Inflammatory macrophage treated with lipopolysaccharide for 1 hour (primary cell): ENCODE results near the gene EPG5.

ENCODE experiments used
- DNase-seq, 2 donors: peaks; one replicate each; pipeline ENCODE4 v3.0.0-alpha.2; 2020 to 2022

The EPG5 gene

GRCh38 chr18:45916302-45916701 lies 50.8 kb downstream of the EPG5 start:
- no peak for DNase-seq

GRCh38 chr18:45913276-45913675 lies 53.9 kb downstream of the EPG5 start:
- no peak for DNase-seq

GRCh38 chr18:45910405-45911023 lies 56.6 kb downstream of the EPG5 start:
- DNase-seq = peak in 1 of 2 donors; percentile 36

- DNase-seq = no peak
Observed at GRCh38 chr18:45901654-45902210, 65.4 kb downstream of the EPG5 start.

GRCh38 chr18:45900623-45901022 lies 66.5 kb downstream of the EPG5 start:
- no peak for DNase-seq

- DNase-seq = no peak
Observed at GRCh38 chr18:45896991-45897390, 70.1 kb downstream of the EPG5 start.

GRCh38 chr18:45896452-45896851 lies 70.7 kb downstream of the EPG5 start:
- no peak for DNase-seq

GRCh38 chr18:45895339-45895738 lies 71.8 kb downstream of the EPG5 start:
- no peak for DNase-seq

- no peak for DNase-seq
Observed at GRCh38 chr18:45894818-45895217, 72.3 kb downstream of the EPG5 start.

GRCh38 chr18:45891806-45892205 lies 75.3 kb downstream of the EPG5 start:
- no peak for DNase-seq

- peak; percentile 67 to 78 for DNase-seq
Observed at GRCh38 chr18:45890606-45891005, 76.5 kb downstream of the EPG5 start.

- DNase-seq = peak; percentile 26 to 39
Observed at GRCh38 chr18:45889419-45890064, 77.6 kb downstream of the EPG5 start.

GRCh38 chr18:45887585-45887984 lies 79.5 kb downstream of the EPG5 start:
- DNase-seq = no peak

GRCh38 chr18:45880876-45881558 lies 86.1 kb downstream of the EPG5 start:
- DNase-seq = no peak

- DNase-seq = peak; percentile 31 to 77
Observed at GRCh38 chr18:45879681-45880655, 87.2 kb downstream of the EPG5 start.

- no peak for DNase-seq
Observed at GRCh38 chr18:45877403-45877802, 89.7 kb downstream of the EPG5 start.

GRCh38 chr18:45876161-45876560 lies 91.0 kb downstream of the EPG5 start:
- no peak for DNase-seq

- peak; percentile 40 to 62 for DNase-seq
Observed at GRCh38 chr18:45874491-45875184, 92.5 kb downstream of the EPG5 start.

GRCh38 chr18:45871431-45872084 lies 95.6 kb downstream of the EPG5 start:
- no peak for DNase-seq

- DNase-seq = no peak
Observed at GRCh38 chr18:45870419-45870818, 96.7 kb downstream of the EPG5 start.

GRCh38 chr18:45865466-45865865 lies 101.7 kb downstream of the EPG5 start:
- DNase-seq = no peak
